Endothelial cell of umbilical vein (primary cell): ENCODE data around the gene LRRC61. TPM values are rescaled to one million over a fixed set of nuclear protein-coding genes. Genes with fewer than 3 reads are reported as not detected.

ENCODE experiments used
- BruUV-seq: library from RNA; stranded (reverse); fragments of 400-500 nt; replicated peaks from 2 replicates; lab custom pipeline; 2021; lab: Mats Ljungman, UMichigan
- CTCF ChIA-PET: fragments of 300-600, 350-600 bp; sonication (Branson Sonifier 250); formaldehyde crosslinking; loops from one replicate; lab custom pipeline; 2021; ENCODE audit warnings: antibody characterized with exemption, inconsistent platforms; lab: Charles Lee
- POLR2A ChIA-PET: fragments of 300-600, 350-600 bp; sonication (Branson Sonifier 250); formaldehyde crosslinking; loops from one replicate; lab custom pipeline; 2021; ENCODE audit warnings: antibody characterized with exemption, inconsistent platforms; lab: Charles Lee
- DNase-seq: peaks from one replicate; pipeline ENCODE4 v3.0.0-alpha.2; 2011; ENCODE audit warnings: low read depth, low spot score
- FAIRE-seq: peaks from 2 replicates; lab custom pipeline; 2011; peaks lifted over from hg19 to GRCh38; lab: Jason Lieb, UNC
- H2AFZ ChIP-seq: 2 replicates; pipeline ENCODE4 v1.6.0; 2012; ENCODE audit warnings: low read depth, low read length, control low read depth, inconsistent platforms
- H3K27ac ChIP-seq: 2 replicates; pipeline ENCODE4 v1.5.1; 2011; ENCODE audit warnings: low read depth, mild to moderate bottlenecking, control low read depth, low read length, moderate library complexity; ENCODE audit not compliant: insufficient read depth
- H3K27me3 ChIP-seq, 2 experiments: 2 replicates each; pipeline versions ENCODE4 v1.6.0 to v1.6.1; 2011; ENCODE audit warnings: low read length in 2 of 2, mixed read lengths in 1 of 2; ENCODE audit not compliant: control insufficient read depth in 2 of 2, insufficient read depth in 2 of 2
- H3K36me3 ChIP-seq, 2 experiments: 2 replicates in 1 of 2; 3 replicates in 1 of 2; pipeline ENCODE4 v1.5.1; 2011; ENCODE audit warnings: low read length in 2 of 2, mild to moderate bottlenecking in 1 of 2, moderate library complexity in 1 of 2; ENCODE audit not compliant: control insufficient read depth in 2 of 2, insufficient read depth in 2 of 2; ENCODE audit errors: extremely low read depth in 1 of 2
- H3K4me1 ChIP-seq: 3 replicates; pipeline ENCODE4 v1.5.1; 2011; ENCODE audit warnings: mild to moderate bottlenecking, low read length; ENCODE audit not compliant: control insufficient read depth, insufficient read depth; ENCODE audit errors: extremely low read depth
- H3K4me2 ChIP-seq: 2 replicates; pipeline ENCODE4 v1.6.1; 2011; ENCODE audit warnings: low read length, control low read depth, mixed read lengths; ENCODE audit not compliant: insufficient read depth
- H3K4me3 ChIP-seq, 3 experiments: fragments of 200-600 bp in 1 of 3; sonication (generic), shearing (Covaris generic) in 1 of 3; replicated peaks in 1 of 3; 2 replicates each; pipeline ENCODE4 v1.5.1; 2011 to 2016; ENCODE audit warnings: control low read depth in 3 of 3, low read length in 3 of 3, mild to moderate bottlenecking in 2 of 3, inconsistent platforms in 1 of 3, low read depth in 1 of 3, moderate library complexity in 1 of 3; ENCODE audit not compliant: insufficient read depth in 1 of 3
- H3K79me2 ChIP-seq: 2 replicates; pipeline ENCODE4 v1.6.0; 2012; ENCODE audit warnings: low read length, inconsistent platforms; ENCODE audit not compliant: control insufficient read depth, insufficient read depth
- H3K9ac ChIP-seq: replicated peaks from 2 replicates; pipeline ENCODE3; 2011; ENCODE audit warnings: low read length, control low read depth; ENCODE audit not compliant: insufficient read depth; ENCODE audit errors: extremely low read depth
- H3K9me1 ChIP-seq: replicated peaks from 3 replicates; pipeline ENCODE4 v1.6.0; 2011; ENCODE audit warnings: mild to moderate bottlenecking, low read length; ENCODE audit not compliant: control insufficient read depth, insufficient read depth; ENCODE audit errors: extremely low read depth
- H3K9me3 ChIP-seq: replicated peaks from 2 replicates; pipeline ENCODE4 v1.5.1; 2012; ENCODE audit warnings: low read length, inconsistent platforms; ENCODE audit not compliant: control insufficient read depth, insufficient read depth
- H4K20me1 ChIP-seq: replicated peaks from 2 replicates; pipeline ENCODE3; 2011; ENCODE audit warnings: mild to moderate bottlenecking, low read length; ENCODE audit not compliant: control insufficient read depth, insufficient read depth; ENCODE audit errors: extremely low read depth
- EZH2 ChIP-seq: IDR thresholded peaks from 2 replicates; pipeline ENCODE4 v1.6.1; 2012; ENCODE audit warnings: borderline replicate concordance, low read depth, mild to moderate bottlenecking, moderate library complexity, low read length, inconsistent platforms; ENCODE audit not compliant: severe bottlenecking
- FOS ChIP-seq: IDR thresholded peaks from 2 replicates; pipeline ENCODE4 v1.6.1; 2011; ENCODE audit warnings: mild to moderate bottlenecking, low read length, moderate library complexity, borderline replicate concordance; ENCODE audit not compliant: insufficient read depth
- GATA2 ChIP-seq: IDR thresholded peaks from 2 replicates; pipeline ENCODE4 v1.7.0; 2011; ENCODE audit warnings: low read depth, mild to moderate bottlenecking, moderate library complexity, mixed read lengths, low read length; ENCODE audit not compliant: insufficient read length, insufficient read depth
- JUN ChIP-seq: IDR thresholded peaks from 2 replicates; pipeline ENCODE4 v1.6.1; 2011; ENCODE audit warnings: borderline replicate concordance, low read depth; ENCODE audit not compliant: insufficient read length, insufficient read depth
- MYC ChIP-seq: IDR thresholded peaks from one replicate; pipeline ENCODE4 v1.6.1; 2011; ENCODE audit warnings: mild to moderate bottlenecking, low read depth, low read length
- POLR2A ChIP-seq: IDR thresholded peaks from 2 replicates; pipeline ENCODE4 v1.6.1; 2012; ENCODE audit warnings: low read depth, mild to moderate bottlenecking, control low read depth, low read length
- POLR2AphosphoS5 ChIP-seq: IDR thresholded peaks from 2 replicates; pipeline ENCODE4 v1.6.1; 2012; ENCODE audit warnings: low read depth, mild to moderate bottlenecking, control low read depth, low read length, moderate library complexity; ENCODE audit not compliant: insufficient read depth
- dilution Hi-C: fragments of 300-500 bp; cut with MboI; formaldehyde crosslinking; loops from one replicate; pipeline ENCODE4 v1.15.0; 2019; ENCODE audit warnings: low sequenced_read_pairs; ENCODE audit not compliant: extremely low pct_ligation_motif_present
- intact Hi-C: fragments of 100-400 bp; cut with micrococcal nuclease; formaldehyde crosslinking; loops from one replicate; pipeline ENCODE4 v1.10.0; 2022
- polyA plus RNA-seq, 4 experiments: library from polyadenylated mRNA; depleted of rRNA in 3 of 4; stranded (reverse) in 3 of 4; unstranded in 1 of 4; fragments of >200 nt; gene quantifications; 2 replicates each; pipeline versions ENCODE4 v1.2.1 to v1.2.3, GENCODE V29; 2011 to 2012; ENCODE audit warnings: missing spikeins in 1 of 4
- total RNA-seq: library from RNA; stranded (reverse); gene quantifications from 2 replicates; pipeline ENCODE4 v1.2.3, GENCODE V29; 2021
- TF ChIP-seq, protein P1 (sequence below): IDR thresholded peaks from 2 replicates; pipeline ENCODE4 v1.6.1; 2011; ENCODE audit not compliant: insufficient read depth, insufficient read length
- TF ChIP-seq, protein P2 (sequence below), 2 donors: IDR thresholded peaks; 1 replicate in 1 of 2; 2 replicates in 1 of 2; pipeline ENCODE4 v1.5.1; 2011; ENCODE audit warnings: low read length in 2 of 2, mild to moderate bottlenecking in 2 of 2, moderate library complexity in 2 of 2, control low read depth in 1 of 2, inconsistent platforms in 1 of 2, low read depth in 1 of 2; ENCODE audit not compliant: insufficient read depth in 1 of 2; ENCODE audit errors: extremely low read depth in 1 of 2

Gene LRRC61
- total and polyA plus RNA-seq, 2 donors (not counting 3 experiments of a cell fraction or from before 2014, with no cell fraction given), result 0.72 TPM; not detected in 1

- no peak for DNase-seq
- Histone ChIP-seq H4K20me1 (no peaks in the 10 kb centered on the region), H3K36me3 (no peaks in the 10 kb centered on the region), H3K9me1 (no peaks in the 10 kb centered on the region), H2AFZ (no peak overlapping the region), H3K27ac (no peak overlapping the region), H3K4me1 (no peaks in the 10 kb centered on the region), H3K4me2 (no peak overlapping the region), H3K9ac (no peak overlapping the region), H3K4me3 (no peak overlapping the region), H3K9me3 (no peaks in the 10 kb centered on the region), H3K27me3 (peaks cover 16 to 19% of the 10 kb centered on the region in 2 experiments), H3K79me2 (no peaks in the 10 kb centered on the region)
- ChIA-PET CTCF (no interaction called here), POLR2A (no interaction called here)
- no peak for FAIRE-seq
- no peak for TF ChIP-seq FOS
- no peak for TF ChIP-seq EZH2
- no peak for TF ChIP-seq GATA2
- TF ChIP-seq POLR2A, result no peak
- TF ChIP-seq, protein P1, sequence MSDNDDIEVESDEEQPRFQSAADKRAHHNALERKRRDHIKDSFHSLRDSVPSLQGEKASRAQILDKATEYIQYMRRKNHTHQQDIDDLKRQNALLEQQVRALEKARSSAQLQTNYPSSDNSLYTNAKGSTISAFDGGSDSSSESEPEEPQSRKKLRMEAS, result no peak
- no peak for TF ChIP-seq JUN
- TF ChIP-seq, protein P2, sequence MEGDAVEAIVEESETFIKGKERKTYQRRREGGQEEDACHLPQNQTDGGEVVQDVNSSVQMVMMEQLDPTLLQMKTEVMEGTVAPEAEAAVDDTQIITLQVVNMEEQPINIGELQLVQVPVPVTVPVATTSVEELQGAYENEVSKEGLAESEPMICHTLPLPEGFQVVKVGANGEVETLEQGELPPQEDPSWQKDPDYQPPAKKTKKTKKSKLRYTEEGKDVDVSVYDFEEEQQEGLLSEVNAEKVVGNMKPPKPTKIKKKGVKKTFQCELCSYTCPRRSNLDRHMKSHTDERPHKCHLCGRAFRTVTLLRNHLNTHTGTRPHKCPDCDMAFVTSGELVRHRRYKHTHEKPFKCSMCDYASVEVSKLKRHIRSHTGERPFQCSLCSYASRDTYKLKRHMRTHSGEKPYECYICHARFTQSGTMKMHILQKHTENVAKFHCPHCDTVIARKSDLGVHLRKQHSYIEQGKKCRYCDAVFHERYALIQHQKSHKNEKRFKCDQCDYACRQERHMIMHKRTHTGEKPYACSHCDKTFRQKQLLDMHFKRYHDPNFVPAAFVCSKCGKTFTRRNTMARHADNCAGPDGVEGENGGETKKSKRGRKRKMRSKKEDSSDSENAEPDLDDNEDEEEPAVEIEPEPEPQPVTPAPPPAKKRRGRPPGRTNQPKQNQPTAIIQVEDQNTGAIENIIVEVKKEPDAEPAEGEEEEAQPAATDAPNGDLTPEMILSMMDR (IDR thresholded peaks at IDR 0.05; ENCODE audit: extremely low read depth in 1 of 2, insufficient read depth in 1 of 2, low read depth in 1 of 2, low read length in 2 of 2), result no peak
- no peak for TF ChIP-seq POLR2AphosphoS5
- TF ChIP-seq MYC, result no peak
- BruUV-seq, result no TSS peak
- dilution Hi-C loops (no loop called here), intact Hi-C loops (no loop called here)
Measured at GRCh38 chr7:150337179-150337578, 14.0 kb downstream of the LRRC61 start.
